Measurements from ENCODE around the gene ZCCHC8.
"Not testable (repeated sequence)": the region's sequence is repeated elsewhere in the genome, so short reads cannot be mapped to it uniquely, and the experiment has no call there.

ZCCHC8 gene

GRCh38 chr12:122471324-122472226, 29.2 kb downstream of the ZCCHC8 start:
- DNase-seq (ENCODE audit: low spot score): peak; percentile 53

DNA sequence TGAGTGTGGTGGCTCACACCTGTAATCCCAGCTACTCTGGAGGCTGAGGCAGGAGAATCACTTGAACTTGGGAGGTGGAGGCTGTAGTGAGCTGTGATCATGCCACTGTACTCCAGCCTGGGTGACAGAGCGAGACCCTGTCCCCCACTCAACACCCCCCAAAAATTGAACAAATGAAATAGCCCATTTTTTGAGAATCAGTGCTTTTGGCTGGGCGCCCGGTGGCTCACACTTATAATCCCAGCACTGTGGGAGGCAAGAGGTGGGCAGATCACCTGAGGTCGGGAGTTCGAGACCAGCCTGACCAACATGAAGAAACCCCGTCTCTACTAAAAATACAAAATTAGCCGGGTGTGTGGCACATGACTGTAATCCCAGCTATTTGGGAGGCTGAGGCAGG, 30.2 kb downstream of the ZCCHC8 start:
- not testable (repeated sequence) for DNase-seq (ENCODE audit: low spot score)

DNA sequence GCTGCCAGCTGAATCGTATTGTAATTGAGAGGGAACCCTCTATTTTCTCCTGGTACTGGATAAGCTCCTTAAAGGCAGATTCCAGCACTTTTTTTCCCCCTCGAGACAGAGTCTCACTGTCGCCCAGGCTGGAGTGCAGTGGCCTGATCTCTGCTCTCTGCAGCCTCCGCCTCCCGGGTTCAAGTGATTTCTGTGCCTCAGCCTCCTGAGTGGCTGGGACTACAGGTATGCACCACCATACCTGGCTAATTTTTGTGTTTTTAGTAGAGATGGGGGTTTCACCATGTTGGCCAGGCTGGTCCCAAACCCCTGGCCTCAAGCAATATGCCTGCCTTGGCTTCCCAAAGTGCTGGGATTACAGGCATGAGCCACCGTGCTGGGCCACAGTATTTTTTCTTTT, 30.9 kb downstream of the ZCCHC8 start:
- not testable (repeated sequence) for DNase-seq (ENCODE audit: low spot score)

DNA sequence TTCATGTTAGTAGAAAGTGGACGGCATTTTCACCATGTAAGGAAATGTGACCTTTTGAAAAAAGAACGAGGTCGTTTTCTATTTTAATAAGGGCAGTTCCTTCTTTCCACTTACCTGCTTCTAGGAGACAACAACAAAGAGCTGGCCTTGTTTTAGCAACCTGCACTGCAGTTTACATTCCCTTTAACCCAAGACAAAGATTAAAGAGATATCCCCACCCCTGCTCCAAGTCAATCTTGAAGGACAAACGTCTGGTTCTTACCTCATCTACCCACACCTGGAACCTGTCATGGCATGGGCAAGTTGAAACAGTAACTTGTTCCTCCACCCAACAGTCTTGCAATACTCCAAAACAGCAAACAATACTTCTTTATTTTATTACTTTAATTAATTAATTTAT, 32.7 kb downstream of the ZCCHC8 start:
- no peak for DNase-seq (ENCODE audit: low spot score)

DNA sequence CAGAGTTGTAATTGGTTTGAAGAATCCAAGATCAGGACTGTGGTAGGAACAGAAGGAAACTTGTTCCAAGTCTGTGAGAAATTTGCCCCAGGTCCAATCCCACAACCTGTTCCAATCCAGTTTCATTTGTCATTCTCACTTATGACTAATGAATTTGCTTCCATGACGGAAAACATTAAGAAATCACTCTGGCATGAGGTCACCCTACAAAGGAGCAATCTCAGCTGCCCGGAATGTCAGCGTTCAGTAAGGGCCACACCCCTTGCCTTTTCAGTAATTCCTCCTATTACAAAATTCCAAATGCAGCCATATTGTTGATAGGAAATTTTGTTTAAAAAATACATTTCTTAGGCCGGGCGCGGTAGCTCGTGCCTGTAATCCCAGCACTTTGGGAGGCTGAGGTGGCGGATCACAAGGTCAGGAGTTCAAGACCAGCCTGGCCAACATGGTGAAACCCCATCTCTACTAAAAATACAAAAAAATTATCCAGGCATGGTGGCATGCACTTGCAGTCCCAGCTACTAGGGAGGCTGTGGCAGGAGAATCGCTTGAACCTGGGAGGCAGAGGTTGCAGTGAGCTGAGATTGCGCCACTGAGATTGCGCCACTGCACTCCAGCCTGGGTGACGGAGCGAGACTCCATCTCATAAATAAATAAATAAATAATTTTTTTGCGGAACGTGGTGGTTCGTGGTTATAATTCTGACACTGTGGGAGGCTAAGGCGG, 36.3 kb downstream of the ZCCHC8 start:
- DNase-seq (ENCODE audit: low spot score): not testable (repeated sequence)

DNA sequence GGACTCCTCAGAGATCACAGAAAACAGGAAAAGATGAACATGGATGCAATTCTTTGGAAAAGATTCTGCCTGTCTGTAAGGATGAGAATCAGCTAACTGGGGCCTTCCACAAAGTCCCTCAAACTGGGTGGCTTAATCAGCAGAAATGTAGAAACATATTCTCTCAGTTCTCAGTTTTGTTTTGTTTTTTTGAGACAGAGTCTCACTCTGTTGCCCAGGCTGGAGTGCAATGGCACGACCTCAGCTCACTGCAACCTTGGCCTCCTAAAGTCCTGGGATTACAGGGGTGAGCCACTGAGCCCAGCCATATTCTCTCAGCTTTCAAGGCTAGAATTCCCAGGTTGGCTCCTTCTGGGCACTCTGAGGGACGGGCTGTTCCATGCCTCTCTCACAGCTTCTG, 40.1 kb downstream of the ZCCHC8 start:
- DNase-seq (ENCODE audit: low spot score): no peak

DNA sequence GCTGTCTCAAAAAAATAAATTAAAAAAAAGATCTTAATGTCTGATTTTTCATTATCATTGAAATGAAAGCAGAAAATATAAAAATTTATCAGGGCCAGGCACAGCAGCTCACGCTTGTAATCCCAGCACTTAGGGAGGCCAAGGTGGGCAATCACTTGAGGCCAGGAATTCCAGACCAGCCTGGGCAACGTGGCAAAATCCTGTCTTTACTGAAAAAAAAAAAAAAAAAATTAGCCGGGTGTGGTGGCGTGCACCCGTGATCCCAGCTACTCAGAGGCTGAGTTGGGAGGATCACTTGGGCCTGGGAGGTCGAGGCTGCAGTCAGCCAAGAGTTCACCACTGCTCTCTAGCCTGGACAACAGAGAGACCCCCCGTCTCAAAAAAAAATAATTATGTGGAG, 40.7 kb downstream of the ZCCHC8 start:
- no peak for DNase-seq (ENCODE audit: low spot score)

- DNase-seq (ENCODE audit: low spot score): no peak
Measured at GRCh38 chr12:122459211-122459610, 41.5 kb downstream of the ZCCHC8 start.

DNA sequence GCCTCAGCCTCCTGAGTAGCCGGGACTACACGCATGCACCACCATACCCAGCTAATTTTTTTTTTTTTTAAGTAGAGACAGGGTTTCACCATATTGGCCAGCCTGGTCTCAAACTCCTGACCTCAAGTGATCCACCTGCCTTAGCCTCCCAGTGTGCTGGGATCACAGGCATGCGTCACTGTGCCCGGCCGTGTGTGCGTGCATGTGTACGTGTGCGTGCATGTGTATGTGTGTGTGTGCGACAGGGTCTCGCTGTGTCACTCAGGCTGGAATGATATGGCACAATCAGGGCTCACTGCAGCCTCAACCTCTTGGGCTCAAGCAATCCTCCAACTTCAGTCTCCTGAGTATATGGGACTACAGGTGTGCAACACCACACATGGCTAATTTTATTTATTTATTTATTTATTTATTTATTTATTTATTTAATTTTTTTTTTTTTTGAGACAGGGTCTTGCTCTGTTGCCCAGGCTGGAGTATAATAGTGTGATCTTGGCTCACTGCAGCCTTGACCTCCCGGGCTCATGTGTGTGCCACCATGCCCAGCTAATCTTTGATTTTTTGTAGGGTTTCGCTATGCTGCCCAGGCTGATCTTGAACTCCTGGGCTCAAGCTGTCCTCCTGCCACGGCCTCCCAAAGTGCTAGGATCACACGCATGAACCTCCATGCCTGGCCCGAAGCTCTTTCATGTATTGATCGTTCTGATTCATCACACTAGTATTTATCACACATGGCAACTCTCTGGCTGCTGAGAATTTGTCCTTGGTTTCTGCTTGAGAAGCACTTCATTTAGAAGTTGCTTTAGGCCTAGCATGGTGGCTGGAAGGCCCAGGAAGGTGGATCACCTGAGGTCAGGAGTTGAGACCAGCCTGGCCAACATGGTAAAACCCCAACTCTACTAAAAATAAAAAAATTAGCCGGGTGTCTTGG, 42.4 kb downstream of the ZCCHC8 start:
- no peak for DNase-seq (ENCODE audit: low spot score)

- DNase-seq (ENCODE audit: low spot score): no peak
Measured at GRCh38 chr12:122457627-122458026, 43.1 kb downstream of the ZCCHC8 start.

GRCh38 chr12:122454739-122455138, 46.0 kb downstream of the ZCCHC8 start:
- DNase-seq (ENCODE audit: low spot score): no peak

DNA sequence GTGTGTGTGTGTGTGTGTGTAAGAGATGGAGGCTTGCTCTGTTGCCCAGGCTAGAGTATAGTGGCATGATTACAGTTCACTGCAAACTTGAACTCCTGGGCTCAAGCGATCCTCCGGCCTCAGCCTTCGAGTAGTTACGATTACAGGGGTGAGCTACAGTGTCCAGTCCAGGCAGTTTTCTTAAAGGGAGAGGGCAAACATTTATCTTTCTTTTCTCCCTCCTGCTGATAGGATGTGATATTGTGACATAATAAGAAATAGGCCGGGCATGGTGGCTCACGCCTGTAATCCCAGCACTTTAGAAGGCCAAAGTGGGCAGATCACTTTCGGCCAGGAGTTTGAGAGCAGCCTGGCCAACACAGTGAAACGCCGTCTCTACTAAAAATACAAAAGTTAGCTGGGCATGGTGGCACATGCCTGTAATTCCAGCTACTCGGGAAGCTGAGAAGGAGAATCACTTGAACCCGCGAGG, 46.4 kb downstream of the ZCCHC8 start:
- no peak for DNase-seq (ENCODE audit: low spot score)

DNA sequence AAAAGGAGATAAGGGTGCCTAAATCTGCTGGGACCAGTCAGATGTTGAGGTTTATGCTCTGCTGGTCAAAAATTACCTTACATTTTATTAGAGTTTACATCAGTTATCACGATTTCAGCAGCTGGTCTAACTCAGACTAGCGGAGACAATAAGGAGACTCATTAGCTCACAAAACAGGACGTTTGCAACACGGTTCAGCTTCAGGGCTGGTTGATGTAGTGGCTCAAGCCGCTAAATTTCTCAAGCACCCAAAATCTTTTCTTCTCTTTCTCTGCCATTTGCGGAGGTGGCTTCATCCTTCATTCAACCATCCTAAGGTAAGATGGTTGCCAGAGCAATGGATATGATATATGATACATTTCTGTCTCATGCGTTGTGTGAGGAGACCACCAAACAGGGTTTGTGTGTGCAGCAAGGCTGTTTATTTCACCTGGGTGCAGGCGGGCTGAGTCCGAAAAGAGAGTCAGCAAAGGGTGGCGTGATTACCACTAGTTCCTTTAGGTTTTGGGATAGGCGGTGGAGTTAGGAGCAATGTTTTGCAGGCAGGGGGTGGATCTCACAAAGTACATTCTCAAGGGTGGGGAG, 47.9 kb downstream of the ZCCHC8 start:
- DNase-seq (ENCODE audit: low spot score): no peak

GRCh38 chr12:122449317-122449716, 51.4 kb downstream of the ZCCHC8 start:
- no peak for DNase-seq (ENCODE audit: low spot score)

DNA sequence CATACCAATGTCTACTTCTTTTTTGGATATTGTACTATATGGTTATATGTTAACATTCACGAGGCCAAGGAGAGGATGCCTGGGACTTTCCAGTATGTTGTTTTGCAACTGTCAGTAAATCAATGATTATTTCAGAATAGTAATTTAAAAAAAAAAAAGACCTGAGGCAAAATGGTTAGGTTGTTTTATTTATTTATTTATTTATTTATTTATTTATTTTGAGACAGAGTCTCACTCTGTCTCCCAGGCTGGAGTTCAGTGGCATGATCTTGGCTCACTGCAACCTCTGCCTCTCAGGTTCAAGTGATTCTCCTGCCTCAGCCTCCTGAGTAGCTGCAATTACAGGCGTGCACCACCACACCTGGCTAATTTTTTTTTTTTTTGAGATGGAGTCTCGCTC, 52.9 kb downstream of the ZCCHC8 start:
- DNase-seq (ENCODE audit: low spot score): not testable (repeated sequence)

GRCh38 chr12:122446390-122446789, 54.3 kb downstream of the ZCCHC8 start:
- not testable (repeated sequence) for DNase-seq (ENCODE audit: low spot score)

DNA sequence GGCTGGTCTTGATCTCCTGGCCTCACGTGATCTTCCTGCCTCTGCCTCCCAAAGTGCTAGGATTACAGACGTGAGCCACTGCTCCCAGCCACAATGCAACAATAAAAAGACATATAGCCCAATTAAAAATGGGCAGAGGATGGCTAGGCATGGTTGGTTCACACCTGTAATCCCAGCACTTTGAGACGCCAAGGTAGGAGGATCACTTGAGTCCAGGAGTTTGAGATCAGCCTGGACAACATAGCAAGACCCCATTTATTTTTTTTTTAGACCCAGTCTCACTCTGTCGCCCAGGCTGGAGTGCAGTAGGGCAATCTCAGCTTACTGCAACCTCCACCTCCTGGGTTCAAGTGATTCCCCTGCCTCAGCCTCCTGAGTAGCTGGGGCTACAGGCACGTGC, 56.7 kb downstream of the ZCCHC8 start:
- not testable (repeated sequence) for DNase-seq (ENCODE audit: low spot score)

DNA sequence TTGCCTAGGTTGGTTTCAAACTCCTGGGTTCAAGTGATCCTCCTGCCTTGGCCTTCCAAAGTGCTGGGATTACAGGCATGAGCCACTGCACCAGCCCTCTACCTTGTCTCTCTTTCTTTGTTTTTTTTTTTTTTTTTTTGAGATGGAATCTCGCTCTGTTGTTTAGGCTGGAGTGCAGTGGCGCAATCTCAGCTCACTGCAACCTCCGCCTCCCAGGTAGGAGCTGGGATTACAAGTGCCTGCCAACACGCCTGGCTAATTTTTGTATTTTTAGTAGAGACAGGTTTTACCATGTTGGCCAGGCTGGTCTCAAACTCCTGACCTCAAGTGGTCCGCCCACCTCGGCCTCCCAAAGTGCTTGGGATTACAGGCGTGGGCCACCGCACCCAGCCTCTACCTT, 61.9 kb downstream of the ZCCHC8 start:
- not testable (repeated sequence) for DNase-seq (ENCODE audit: low spot score)

- DNase-seq (ENCODE audit: low spot score): no peak
Measured at GRCh38 chr12:122437656-122438121, 63.0 kb downstream of the ZCCHC8 start.

GRCh38 chr12:122435186-122435585, 65.5 kb downstream of the ZCCHC8 start:
- no peak for DNase-seq (ENCODE audit: low spot score)

DNA sequence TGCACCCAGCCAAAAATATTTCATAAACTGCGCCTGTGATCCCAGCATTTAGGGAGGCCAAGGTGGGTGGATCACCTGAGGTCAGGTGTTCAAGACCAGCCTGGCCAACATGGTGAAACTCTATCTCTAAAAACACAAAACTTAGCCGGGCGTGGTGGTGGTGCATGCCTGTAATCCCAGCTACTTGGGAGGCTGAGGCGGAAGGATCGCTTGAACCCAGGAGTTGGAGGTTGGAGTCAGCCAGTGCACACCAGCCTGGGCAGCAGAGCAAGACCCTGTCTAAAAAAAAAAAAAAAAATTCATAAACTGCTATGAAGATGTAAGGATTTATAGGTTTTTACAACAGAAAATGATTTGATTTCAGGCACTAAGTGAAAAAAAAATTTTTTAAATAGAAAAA, 71.7 kb downstream of the ZCCHC8 start:
- DNase-seq (ENCODE audit: low spot score): not testable (repeated sequence)

All from globus pallidus (tissue), 1 donor.